SK-N-SH (cell line): ENCODE results near the gene KRT6A. TPM values are rescaled to one million over a fixed set of nuclear protein-coding genes. Genes with fewer than 3 reads are reported as not detected.

Source experiments
- CTCF ChIA-PET: fragments of 300-600, 350-600 bp; formaldehyde crosslinking; extraction: SDS; loops from one replicate; lab custom pipeline; 2021; lab: Yijun Ruan, JAX
- POLR2A ChIA-PET: fragments of 350-600 bp; sonication (Branson Sonifier 250); formaldehyde crosslinking; extraction: SDS; loops from one replicate; lab custom pipeline; 2020; ENCODE audit warnings: antibody characterized with exemption, inconsistent platforms; lab: Yijun Ruan, JAX
- DNase-seq: peaks from one replicate; pipeline ENCODE4 v3.0.0; 2012
- H2AFZ ChIP-seq: fragments of 200-600 bp; sonication (generic); 2 replicates; pipeline ENCODE4 v1.8.1; 2016; ENCODE audit warnings: antibody characterized with exemption, mild to moderate bottlenecking, low read depth
- H3F3A ChIP-seq: fragments of 200-600 bp; sonication (generic); replicated peaks from 2 replicates; pipeline ENCODE3; 2016; ENCODE audit warnings: antibody characterized with exemption, mild to moderate bottlenecking; ENCODE audit not compliant: insufficient read depth
- H3K27ac ChIP-seq, 2 experiments: fragments of 200-500 bp in 1 of 2; fragments of 200-600 bp in 1 of 2; sonication (Bioruptor generic) in 1 of 2; sonication (generic), shearing (Covaris generic) in 1 of 2; 2 replicates each; pipeline versions ENCODE4 v1.5.1 to v1.6.1; 2014 to 2016; ENCODE audit warnings: low read depth in 2 of 2, inconsistent platforms in 1 of 2, low read length in 1 of 2, mild to moderate bottlenecking in 1 of 2, mixed read lengths in 1 of 2
- H3K27me3 ChIP-seq: fragments of 200-600 bp; sonication (generic), shearing (Covaris generic); 2 replicates; pipeline ENCODE4 v1.6.1; 2016; ENCODE audit warnings: mixed run types; ENCODE audit not compliant: insufficient read depth
- H3K36me3 ChIP-seq, 2 experiments: fragments of 200-500 bp in 1 of 2; fragments of 200-600 bp in 1 of 2; sonication (Bioruptor generic) in 1 of 2; sonication (generic) in 1 of 2; replicated peaks in 1 of 2; 2 replicates each; pipeline versions ENCODE3 to v1.5.1; 2014 to 2016; ENCODE audit warnings: low read length in 1 of 2, mild to moderate bottlenecking in 1 of 2; ENCODE audit not compliant: insufficient read depth in 2 of 2, control insufficient read depth in 1 of 2
- H3K4me1 ChIP-seq, 2 experiments: fragments of 200-500 bp in 1 of 2; fragments of 200-600 bp in 1 of 2; sonication (Bioruptor generic) in 1 of 2; sonication (generic), shearing (Covaris generic) in 1 of 2; 2 replicates each; pipeline versions ENCODE4 v1.5.1 to v1.6.1; 2014 to 2016; ENCODE audit warnings: low read depth in 1 of 2, low read length in 1 of 2, mixed run types in 1 of 2; ENCODE audit not compliant: insufficient read depth in 2 of 2, control insufficient read depth in 1 of 2
- H3K4me2 ChIP-seq: fragments of 200-600 bp; sonication (generic), shearing (Covaris generic); 2 replicates; pipeline ENCODE4 v1.6.1; 2017; ENCODE audit warnings: mixed run types
- H3K4me3 ChIP-seq, 2 experiments: fragments of 200-500 bp in 1 of 2; fragments of 200-600 bp in 1 of 2; sonication (Bioruptor generic) in 1 of 2; sonication (generic), shearing (Covaris generic) in 1 of 2; 2 replicates each; pipeline versions ENCODE4 v1.5.1 to v1.8.1; 2014 to 2016; ENCODE audit warnings: low read depth in 2 of 2, inconsistent platforms in 1 of 2, low read length in 1 of 2, mild to moderate bottlenecking in 1 of 2, mixed read lengths in 1 of 2, moderate library complexity in 1 of 2
- H3K79me2 ChIP-seq: fragments of 200-600 bp; sonication (generic); 2 replicates; pipeline ENCODE4 v1.8.1; 2017; ENCODE audit warnings: mild to moderate bottlenecking; ENCODE audit not compliant: insufficient read depth
- H3K9ac ChIP-seq: fragments of 200-600 bp; sonication (generic); 2 replicates; pipeline ENCODE4 v1.6.1; 2017; ENCODE audit warnings: mixed run types
- H3K9me2 ChIP-seq: fragments of 200-600 bp; sonication (generic); 2 replicates; pipeline ENCODE4 v1.6.1; 2017; ENCODE audit warnings: mixed run types
- H3K9me3 ChIP-seq: fragments of 200-600 bp; sonication (generic); 2 replicates; pipeline ENCODE4 v1.6.1; 2017; ENCODE audit warnings: mixed run types, mild to moderate bottlenecking, moderate library complexity
- H4K20me1 ChIP-seq: fragments of 200-600 bp; sonication (generic); 2 replicates; pipeline ENCODE4 v1.6.1; 2017; ENCODE audit warnings: mild to moderate bottlenecking, mixed run types; ENCODE audit not compliant: insufficient read depth
- CHD2 ChIP-seq: fragments of 150-350 bp; IDR thresholded peaks from 2 replicates; pipeline ENCODE4 v1.6.1; 2018; ENCODE audit warnings: low read length; ENCODE audit not compliant: partially characterized antibody
- ELF1 ChIP-seq: IDR thresholded peaks from 2 replicates; pipeline ENCODE4 v1.4.0; 2012
- EP300 ChIP-seq, 2 experiments: IDR thresholded peaks; 2 replicates each; pipeline versions ENCODE4 v1.4.0 to v1.6.1; 2012; ENCODE audit warnings: borderline replicate concordance in 1 of 2, low read depth in 1 of 2, low read length in 1 of 2
- FOXJ3 ChIP-seq: sonication (generic); formaldehyde crosslinking; IDR thresholded peaks from 2 replicates; pipeline ENCODE4 v1.5.1; 2020; ENCODE audit warnings: mild to moderate bottlenecking, missing genetic modification reagents
- MEF2A ChIP-seq: IDR thresholded peaks from 2 replicates; pipeline ENCODE4 v1.4.0; 2012; ENCODE audit warnings: low read depth, borderline replicate concordance
- NFIC ChIP-seq: IDR thresholded peaks from 2 replicates; pipeline ENCODE4 v1.4.0; 2012; ENCODE audit warnings: borderline replicate concordance
- POLR2AphosphoS5 ChIP-seq: IDR thresholded peaks from 2 replicates; pipeline ENCODE4 v1.6.1; 2012; ENCODE audit warnings: low read depth, low read length
- RAD21 ChIP-seq: IDR thresholded peaks from 2 replicates; pipeline ENCODE4 v1.6.1; 2012; ENCODE audit warnings: mild to moderate bottlenecking, low read length
- TAF1 ChIP-seq: IDR thresholded peaks from 2 replicates; pipeline ENCODE4 v1.6.1; 2012; ENCODE audit warnings: low read depth, mild to moderate bottlenecking, low read length, moderate library complexity, borderline replicate concordance
- TCF12 ChIP-seq: IDR thresholded peaks from 2 replicates; pipeline ENCODE4 v1.4.0; 2012
- YY1 ChIP-seq: IDR thresholded peaks from 2 replicates; pipeline ENCODE4 v1.4.0; 2012; ENCODE audit warnings: low read depth, mild to moderate bottlenecking
- WGBS: methylation state at CpG from one replicate; pipeline ENCODE4 v1.1.6; 2017; ENCODE audit warnings: low lambda C conversion rate; 5-methylcytosine and 5-hydroxymethylcytosine counted together
- polyA plus RNA-seq, 3 experiments: library from polyadenylated mRNA; depleted of rRNA; stranded (reverse); fragments of >200 nt; gene quantifications; 2 replicates each; pipeline ENCODE4 v1.2.3, GENCODE V29; 2012
- TF ChIP-seq, protein P1 (sequence below): fragments of 150-350 bp; IDR thresholded peaks from 2 replicates; pipeline ENCODE4 v1.6.1; 2016; ENCODE audit warnings: mild to moderate bottlenecking, low read depth, low read length
- TF ChIP-seq, protein P2 (sequence below): IDR thresholded peaks from 2 replicates; pipeline ENCODE4; 2012
- TF ChIP-seq, protein P3 (sequence below): fragments of 200-600 bp; sonication (generic); IDR thresholded peaks from 2 replicates; pipeline ENCODE4 v1.6.1; 2017; ENCODE audit warnings: antibody characterized with exemption, mild to moderate bottlenecking, moderate library complexity
- TF ChIP-seq, protein P4 (sequence below): fragments of 150-350 bp; IDR thresholded peaks from 2 replicates; pipeline ENCODE4 v1.6.1; 2017; ENCODE audit warnings: antibody characterized with exemption, low read length, low read depth, borderline replicate concordance
- TF ChIP-seq, protein P5 (sequence below): IDR thresholded peaks from 2 replicates; pipeline ENCODE4 v1.6.1; 2012; ENCODE audit warnings: mild to moderate bottlenecking, low read depth, low read length, moderate library complexity

Gene KRT6A
- polyA plus RNA-seq, 1 of the 3 experiments (the other 2 are of a cell fraction), result not detected

DNA sequence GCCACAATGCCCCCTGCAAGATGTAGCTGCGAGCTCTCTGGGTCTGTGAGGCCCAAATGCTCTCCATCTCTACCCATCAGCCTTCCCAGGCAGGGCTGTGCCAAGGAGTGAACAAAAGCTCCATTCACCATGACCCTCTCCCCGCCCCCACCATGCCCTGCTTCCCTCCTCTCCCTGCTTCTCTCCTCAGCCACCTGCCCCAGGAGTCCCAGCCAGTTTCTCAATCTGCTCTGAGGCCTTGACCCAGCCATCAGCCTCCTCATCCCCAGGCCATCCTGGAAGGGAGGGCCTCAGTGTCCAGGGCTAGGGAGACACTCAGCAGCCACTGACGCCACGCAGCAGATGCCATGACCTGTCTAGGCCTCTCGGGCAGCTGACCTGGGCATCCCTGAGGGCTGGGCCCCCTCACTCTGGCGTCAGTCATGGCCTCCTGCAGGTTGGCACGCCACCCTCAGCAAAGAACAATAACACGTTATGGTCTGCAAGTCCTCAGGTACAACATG lies 35.6 kb upstream of the KRT6A start:
- no peak overlapping the region for H3K9ac ChIP-seq
- H3K4me3 ChIP-seq, result no peak overlapping the region
- POLR2A ChIA-PET, result no interaction called here
- WGBS, result 28% methylated on average over 8 of the region's 8 CpGs
- H3K27me3 ChIP-seq, result peaks cover 40% of the 10 kb centered on the region; the same call in 1 of the 2 replicates
- no peaks in the 10 kb centered on the region for H4K20me1 ChIP-seq
- CTCF ChIA-PET, result interaction anchor here (0.9 kb wide), 1 partner anchor 35 kb away, joined by 3 read pairs; no protein-coding TSS in a partner anchor
- no peak overlapping the region for H3K27ac ChIP-seq
- no peaks in the 10 kb centered on the region for H3K36me3 ChIP-seq
- no peaks in the 10 kb centered on the region for H3K9me2 ChIP-seq
- no peaks in the 10 kb centered on the region for H3K4me1 ChIP-seq
- H3K4me2 ChIP-seq, result no peak overlapping the region
- H3K79me2 ChIP-seq, result no peaks in the 10 kb centered on the region
- TF ChIP-seq, protein P1, sequence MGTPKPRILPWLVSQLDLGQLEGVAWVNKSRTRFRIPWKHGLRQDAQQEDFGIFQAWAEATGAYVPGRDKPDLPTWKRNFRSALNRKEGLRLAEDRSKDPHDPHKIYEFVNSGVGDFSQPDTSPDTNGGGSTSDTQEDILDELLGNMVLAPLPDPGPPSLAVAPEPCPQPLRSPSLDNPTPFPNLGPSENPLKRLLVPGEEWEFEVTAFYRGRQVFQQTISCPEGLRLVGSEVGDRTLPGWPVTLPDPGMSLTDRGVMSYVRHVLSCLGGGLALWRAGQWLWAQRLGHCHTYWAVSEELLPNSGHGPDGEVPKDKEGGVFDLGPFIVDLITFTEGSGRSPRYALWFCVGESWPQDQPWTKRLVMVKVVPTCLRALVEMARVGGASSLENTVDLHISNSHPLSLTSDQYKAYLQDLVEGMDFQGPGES, result no peak
- TF ChIP-seq YY1 (no peak), RAD21 (no peak)
- TF ChIP-seq, all 33 proteins: peak for 0
- Histone ChIP-seq H3F3A (no peaks in the 10 kb centered on the region), H2AFZ (no peak overlapping the region), H3K9me3 (no peaks in the 10 kb centered on the region)
- no peak for DNase-seq

DNA sequence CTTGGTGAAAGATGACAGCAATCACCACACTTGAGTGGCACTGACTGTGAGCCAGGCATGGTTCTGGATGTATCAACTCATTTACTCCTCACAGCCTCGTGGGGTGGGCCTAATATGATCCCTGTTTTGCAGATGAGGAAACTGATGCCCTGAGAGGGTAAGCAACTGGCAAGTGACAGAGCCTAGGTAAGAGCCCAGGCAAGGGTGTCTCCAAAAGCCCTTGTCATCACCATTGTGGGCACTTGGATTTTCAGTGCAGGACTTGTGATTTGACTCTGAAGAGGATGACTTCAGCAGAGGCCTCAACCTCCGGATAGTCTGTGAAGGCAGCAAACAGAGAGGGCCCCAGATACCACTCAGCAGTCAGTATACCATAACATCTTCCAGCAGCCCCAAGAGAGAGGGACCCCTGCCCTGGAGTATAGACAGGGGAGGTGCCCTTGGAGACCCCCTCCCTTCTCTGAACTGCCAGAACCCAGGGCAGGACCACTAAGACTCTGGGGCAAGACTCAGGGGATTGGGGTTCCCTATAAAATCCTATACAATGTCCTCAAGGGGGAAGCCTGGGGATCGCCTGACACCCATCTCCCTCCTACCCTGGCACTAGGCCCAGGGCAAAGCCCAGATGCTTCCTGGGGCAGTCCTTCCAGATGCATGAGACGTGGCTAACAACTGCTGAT lies 34.2 kb upstream of the KRT6A start:
- no peaks in the 10 kb centered on the region for H3K4me1 ChIP-seq
- no peaks in the 10 kb centered on the region for H3K9me3 ChIP-seq
- no peak overlapping the region for H3K9ac ChIP-seq
- H3K4me2 ChIP-seq, result no peak overlapping the region
- peaks cover 49% of the 10 kb centered on the region; the same call in 1 of the 2 replicates for H3K27me3 ChIP-seq
- no peaks in the 10 kb centered on the region for H4K20me1 ChIP-seq
- no peaks in the 10 kb centered on the region for H3K79me2 ChIP-seq
- no peaks in the 10 kb centered on the region for H3K36me3 ChIP-seq
- no peak overlapping the region for H3K27ac ChIP-seq
- DNase-seq, result no peak
- POLR2A ChIA-PET, result no interaction called here
- H3F3A ChIP-seq, result no peaks in the 10 kb centered on the region
- H3K4me3 ChIP-seq, result no peak overlapping the region
- 8% methylated on average over 4 of the region's 4 CpGs for WGBS
- no peaks in the 10 kb centered on the region for H3K9me2 ChIP-seq
- no peak overlapping the region for H2AFZ ChIP-seq
- CTCF ChIA-PET, result interaction anchor here (1.2 kb wide), 1 partner anchor 343 kb away, joined by 3 read pairs; no protein-coding TSS in a partner anchor
- TF ChIP-seq EP300 (IDR thresholded peaks at IDR 0.05; ENCODE audit: borderline replicate concordance in 1 of 2, low read depth in 1 of 2, low read length in 1 of 2) (no peak), FOXJ3 (CRISPR knock-in tag) (no peak), MEF2A (no peak), NFIC (no peak), TAF1 (no peak), YY1 (no peak), CHD2 (no peak), ELF1 (no peak), POLR2AphosphoS5 (no peak), TCF12 (no peak)
- TF ChIP-seq, protein P2, sequence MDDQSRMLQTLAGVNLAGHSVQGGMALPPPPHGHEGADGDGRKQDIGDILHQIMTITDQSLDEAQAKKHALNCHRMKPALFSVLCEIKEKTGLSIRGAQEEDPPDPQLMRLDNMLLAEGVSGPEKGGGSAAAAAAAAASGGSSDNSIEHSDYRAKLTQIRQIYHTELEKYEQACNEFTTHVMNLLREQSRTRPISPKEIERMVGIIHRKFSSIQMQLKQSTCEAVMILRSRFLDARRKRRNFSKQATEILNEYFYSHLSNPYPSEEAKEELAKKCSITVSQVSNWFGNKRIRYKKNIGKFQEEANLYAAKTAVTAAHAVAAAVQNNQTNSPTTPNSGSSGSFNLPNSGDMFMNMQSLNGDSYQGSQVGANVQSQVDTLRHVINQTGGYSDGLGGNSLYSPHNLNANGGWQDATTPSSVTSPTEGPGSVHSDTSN, result no peak
- TF ChIP-seq, protein P1, result no peak
- TF ChIP-seq, protein P3, sequence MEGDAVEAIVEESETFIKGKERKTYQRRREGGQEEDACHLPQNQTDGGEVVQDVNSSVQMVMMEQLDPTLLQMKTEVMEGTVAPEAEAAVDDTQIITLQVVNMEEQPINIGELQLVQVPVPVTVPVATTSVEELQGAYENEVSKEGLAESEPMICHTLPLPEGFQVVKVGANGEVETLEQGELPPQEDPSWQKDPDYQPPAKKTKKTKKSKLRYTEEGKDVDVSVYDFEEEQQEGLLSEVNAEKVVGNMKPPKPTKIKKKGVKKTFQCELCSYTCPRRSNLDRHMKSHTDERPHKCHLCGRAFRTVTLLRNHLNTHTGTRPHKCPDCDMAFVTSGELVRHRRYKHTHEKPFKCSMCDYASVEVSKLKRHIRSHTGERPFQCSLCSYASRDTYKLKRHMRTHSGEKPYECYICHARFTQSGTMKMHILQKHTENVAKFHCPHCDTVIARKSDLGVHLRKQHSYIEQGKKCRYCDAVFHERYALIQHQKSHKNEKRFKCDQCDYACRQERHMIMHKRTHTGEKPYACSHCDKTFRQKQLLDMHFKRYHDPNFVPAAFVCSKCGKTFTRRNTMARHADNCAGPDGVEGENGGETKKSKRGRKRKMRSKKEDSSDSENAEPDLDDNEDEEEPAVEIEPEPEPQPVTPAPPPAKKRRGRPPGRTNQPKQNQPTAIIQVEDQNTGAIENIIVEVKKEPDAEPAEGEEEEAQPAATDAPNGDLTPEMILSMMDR, result no peak
- TF ChIP-seq, protein P4, sequence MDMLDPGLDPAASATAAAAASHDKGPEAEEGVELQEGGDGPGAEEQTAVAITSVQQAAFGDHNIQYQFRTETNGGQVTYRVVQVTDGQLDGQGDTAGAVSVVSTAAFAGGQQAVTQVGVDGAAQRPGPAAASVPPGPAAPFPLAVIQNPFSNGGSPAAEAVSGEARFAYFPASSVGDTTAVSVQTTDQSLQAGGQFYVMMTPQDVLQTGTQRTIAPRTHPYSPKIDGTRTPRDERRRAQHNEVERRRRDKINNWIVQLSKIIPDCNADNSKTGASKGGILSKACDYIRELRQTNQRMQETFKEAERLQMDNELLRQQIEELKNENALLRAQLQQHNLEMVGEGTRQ, result no peak
- TF ChIP-seq, protein P5, sequence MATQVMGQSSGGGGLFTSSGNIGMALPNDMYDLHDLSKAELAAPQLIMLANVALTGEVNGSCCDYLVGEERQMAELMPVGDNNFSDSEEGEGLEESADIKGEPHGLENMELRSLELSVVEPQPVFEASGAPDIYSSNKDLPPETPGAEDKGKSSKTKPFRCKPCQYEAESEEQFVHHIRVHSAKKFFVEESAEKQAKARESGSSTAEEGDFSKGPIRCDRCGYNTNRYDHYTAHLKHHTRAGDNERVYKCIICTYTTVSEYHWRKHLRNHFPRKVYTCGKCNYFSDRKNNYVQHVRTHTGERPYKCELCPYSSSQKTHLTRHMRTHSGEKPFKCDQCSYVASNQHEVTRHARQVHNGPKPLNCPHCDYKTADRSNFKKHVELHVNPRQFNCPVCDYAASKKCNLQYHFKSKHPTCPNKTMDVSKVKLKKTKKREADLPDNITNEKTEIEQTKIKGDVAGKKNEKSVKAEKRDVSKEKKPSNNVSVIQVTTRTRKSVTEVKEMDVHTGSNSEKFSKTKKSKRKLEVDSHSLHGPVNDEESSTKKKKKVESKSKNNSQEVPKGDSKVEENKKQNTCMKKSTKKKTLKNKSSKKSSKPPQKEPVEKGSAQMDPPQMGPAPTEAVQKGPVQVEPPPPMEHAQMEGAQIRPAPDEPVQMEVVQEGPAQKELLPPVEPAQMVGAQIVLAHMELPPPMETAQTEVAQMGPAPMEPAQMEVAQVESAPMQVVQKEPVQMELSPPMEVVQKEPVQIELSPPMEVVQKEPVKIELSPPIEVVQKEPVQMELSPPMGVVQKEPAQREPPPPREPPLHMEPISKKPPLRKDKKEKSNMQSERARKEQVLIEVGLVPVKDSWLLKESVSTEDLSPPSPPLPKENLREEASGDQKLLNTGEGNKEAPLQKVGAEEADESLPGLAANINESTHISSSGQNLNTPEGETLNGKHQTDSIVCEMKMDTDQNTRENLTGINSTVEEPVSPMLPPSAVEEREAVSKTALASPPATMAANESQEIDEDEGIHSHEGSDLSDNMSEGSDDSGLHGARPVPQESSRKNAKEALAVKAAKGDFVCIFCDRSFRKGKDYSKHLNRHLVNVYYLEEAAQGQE, result no peak
